ENCODE data around the gene NQO2.
A peak's percentile ranks its signal among the peaks of the same experiment; 100 is the strongest.

NQO2 gene

DNA sequence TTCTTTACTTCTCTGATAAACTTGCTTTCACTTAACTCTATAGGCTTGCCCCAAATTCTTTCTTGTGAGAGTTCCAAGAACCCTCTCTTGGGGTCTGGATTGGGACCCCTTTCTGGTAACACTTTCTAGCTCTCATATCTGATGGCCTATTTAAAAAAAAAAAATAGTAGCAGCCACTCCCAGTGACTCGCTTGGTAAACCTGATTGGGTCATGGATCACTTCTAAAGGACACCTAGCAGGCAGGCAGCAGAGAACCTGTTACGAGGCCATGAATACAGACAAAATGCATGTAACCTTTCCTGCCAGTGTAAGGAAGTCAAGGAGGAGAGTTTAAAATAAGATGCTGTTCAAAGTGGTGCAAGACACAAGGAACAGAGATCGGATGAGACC, 19.2 kb upstream of the NQO2 start:
- TF ChIP-seq, protein P1, sequence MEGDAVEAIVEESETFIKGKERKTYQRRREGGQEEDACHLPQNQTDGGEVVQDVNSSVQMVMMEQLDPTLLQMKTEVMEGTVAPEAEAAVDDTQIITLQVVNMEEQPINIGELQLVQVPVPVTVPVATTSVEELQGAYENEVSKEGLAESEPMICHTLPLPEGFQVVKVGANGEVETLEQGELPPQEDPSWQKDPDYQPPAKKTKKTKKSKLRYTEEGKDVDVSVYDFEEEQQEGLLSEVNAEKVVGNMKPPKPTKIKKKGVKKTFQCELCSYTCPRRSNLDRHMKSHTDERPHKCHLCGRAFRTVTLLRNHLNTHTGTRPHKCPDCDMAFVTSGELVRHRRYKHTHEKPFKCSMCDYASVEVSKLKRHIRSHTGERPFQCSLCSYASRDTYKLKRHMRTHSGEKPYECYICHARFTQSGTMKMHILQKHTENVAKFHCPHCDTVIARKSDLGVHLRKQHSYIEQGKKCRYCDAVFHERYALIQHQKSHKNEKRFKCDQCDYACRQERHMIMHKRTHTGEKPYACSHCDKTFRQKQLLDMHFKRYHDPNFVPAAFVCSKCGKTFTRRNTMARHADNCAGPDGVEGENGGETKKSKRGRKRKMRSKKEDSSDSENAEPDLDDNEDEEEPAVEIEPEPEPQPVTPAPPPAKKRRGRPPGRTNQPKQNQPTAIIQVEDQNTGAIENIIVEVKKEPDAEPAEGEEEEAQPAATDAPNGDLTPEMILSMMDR (IDR thresholded peaks at IDR 0.05; ENCODE audit: low read depth, low read length), result no peak
- no peak for DNase-seq (ENCODE audit: low read depth in 2 of 2)

GRCh38 chr6:2982426-2983117, 17.1 kb upstream of the NQO2 start:
- DNase-seq (ENCODE audit: low read depth in 2 of 2), result no peak
- TF ChIP-seq, protein P1 (IDR thresholded peaks at IDR 0.05; ENCODE audit: low read depth, low read length), result no peak
- no peak overlapping the region for H3K4me3 ChIP-seq (replicated peaks in 1 of 2; ENCODE audit: low read depth in 2 of 2, low read length in 2 of 2)

More for the DNA sequence above, 19.2 kb upstream of the NQO2 start:
- no peak overlapping the region for H3K4me3 ChIP-seq (replicated peaks in 1 of 2; ENCODE audit: low read depth in 2 of 2, low read length in 2 of 2)

GRCh38 chr6:2984738-2985406, 14.8 kb upstream of the NQO2 start:
- no peak for DNase-seq (ENCODE audit: low read depth in 2 of 2)
- TF ChIP-seq, protein P1 (IDR thresholded peaks at IDR 0.05; ENCODE audit: low read depth, low read length), result no peak
- no peak overlapping the region for H3K4me3 ChIP-seq (replicated peaks in 1 of 2; ENCODE audit: low read depth in 2 of 2, low read length in 2 of 2)

DNA sequence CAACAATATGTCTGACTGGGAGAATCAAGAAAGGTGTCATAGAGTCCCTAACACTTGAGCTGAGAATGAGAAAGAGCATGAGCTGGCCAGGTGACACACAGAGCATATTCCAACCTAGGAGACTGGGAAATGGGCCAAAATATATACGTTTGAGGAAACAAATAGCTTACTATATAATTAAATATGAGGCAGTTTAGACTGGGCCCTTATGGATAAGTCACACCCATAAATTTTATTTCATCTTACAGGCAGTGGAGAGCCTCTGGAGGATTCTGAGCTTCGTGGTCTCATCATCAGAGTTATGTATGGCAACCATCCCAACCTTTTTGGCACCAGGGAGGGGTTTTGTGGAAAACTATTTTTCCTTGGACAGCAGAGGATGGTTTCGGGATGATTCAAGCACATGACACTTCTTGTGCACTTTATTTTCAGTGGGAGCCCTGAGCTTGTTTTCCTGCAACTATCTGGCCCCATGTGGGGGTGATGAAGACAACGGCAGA, 12.9 kb upstream of the NQO2 start:
- H3K4me3 ChIP-seq (replicated peaks in 1 of 2; ENCODE audit: low read depth in 2 of 2, low read length in 2 of 2), result no peak overlapping the region
- DNase-seq (ENCODE audit: low read depth in 2 of 2), result peak; percentile 82 to 91
- TF ChIP-seq, protein P1 (IDR thresholded peaks at IDR 0.05; ENCODE audit: low read depth, low read length), result no peak

GRCh38 chr6:2988094-2988425, 11.6 kb upstream of the NQO2 start:
- DNase-seq (ENCODE audit: low read depth in 2 of 2), result no peak
- TF ChIP-seq, protein P1 (IDR thresholded peaks at IDR 0.05; ENCODE audit: low read depth, low read length), result no peak
- peak overlapping the region; percentile 73 to 76 for H3K4me3 ChIP-seq (replicated peaks in 1 of 2; ENCODE audit: low read depth in 2 of 2, low read length in 2 of 2)

- peak; percentile 95 for DNase-seq (ENCODE audit: low read depth in 2 of 2)
- TF ChIP-seq, protein P1 (IDR thresholded peaks at IDR 0.05; ENCODE audit: low read depth, low read length), result peak; percentile 41
- peak overlapping the region; percentile 73 to 76 for H3K4me3 ChIP-seq (replicated peaks in 1 of 2; ENCODE audit: low read depth in 2 of 2, low read length in 2 of 2)
Observed at GRCh38 chr6:2988426-2989331, 11.0 kb upstream of the NQO2 start.

Measured in cardiac fibroblast (primary cell).